Endothelial cell of umbilical vein (primary cell): ENCODE results near the gene SBF1. TPM values are rescaled to one million over a fixed set of nuclear protein-coding genes. Genes with fewer than 3 reads are reported as not detected.

Experiments used
- BruUV-seq: library from RNA; stranded (reverse); fragments of 400-500 nt; replicated peaks from 2 replicates; lab custom pipeline; 2021; lab: Mats Ljungman, UMichigan
- CTCF ChIA-PET: fragments of 300-600, 350-600 bp; sonication (Branson Sonifier 250); formaldehyde crosslinking; loops from one replicate; lab custom pipeline; 2021; ENCODE audit warnings: antibody characterized with exemption, inconsistent platforms; lab: Charles Lee
- POLR2A ChIA-PET: fragments of 300-600, 350-600 bp; sonication (Branson Sonifier 250); formaldehyde crosslinking; loops from one replicate; lab custom pipeline; 2021; ENCODE audit warnings: antibody characterized with exemption, inconsistent platforms; lab: Charles Lee
- DNase-seq: peaks from one replicate; pipeline ENCODE4 v3.0.0-alpha.2; 2011; ENCODE audit warnings: low read depth, low spot score
- FAIRE-seq: peaks from 2 replicates; lab custom pipeline; 2011; peaks lifted over from hg19 to GRCh38; lab: Jason Lieb, UNC
- H2AFZ ChIP-seq: 2 replicates; pipeline ENCODE4 v1.6.0; 2012; ENCODE audit warnings: low read depth, low read length, control low read depth, inconsistent platforms
- H3K27ac ChIP-seq: 2 replicates; pipeline ENCODE4 v1.5.1; 2011; ENCODE audit warnings: low read depth, mild to moderate bottlenecking, control low read depth, low read length, moderate library complexity; ENCODE audit not compliant: insufficient read depth
- H3K27me3 ChIP-seq, 2 experiments: 2 replicates each; pipeline versions ENCODE4 v1.6.0 to v1.6.1; 2011; ENCODE audit warnings: low read length in 2 of 2, mixed read lengths in 1 of 2; ENCODE audit not compliant: control insufficient read depth in 2 of 2, insufficient read depth in 2 of 2
- H3K36me3 ChIP-seq, 2 experiments: 2 replicates in 1 of 2; 3 replicates in 1 of 2; pipeline ENCODE4 v1.5.1; 2011; ENCODE audit warnings: low read length in 2 of 2, mild to moderate bottlenecking in 1 of 2, moderate library complexity in 1 of 2; ENCODE audit not compliant: control insufficient read depth in 2 of 2, insufficient read depth in 2 of 2; ENCODE audit errors: extremely low read depth in 1 of 2
- H3K4me1 ChIP-seq: 3 replicates; pipeline ENCODE4 v1.5.1; 2011; ENCODE audit warnings: mild to moderate bottlenecking, low read length; ENCODE audit not compliant: control insufficient read depth, insufficient read depth; ENCODE audit errors: extremely low read depth
- H3K4me2 ChIP-seq: 2 replicates; pipeline ENCODE4 v1.6.1; 2011; ENCODE audit warnings: low read length, control low read depth, mixed read lengths; ENCODE audit not compliant: insufficient read depth
- H3K4me3 ChIP-seq, 3 experiments: fragments of 200-600 bp in 1 of 3; sonication (generic), shearing (Covaris generic) in 1 of 3; replicated peaks in 1 of 3; 2 replicates each; pipeline ENCODE4 v1.5.1; 2011 to 2016; ENCODE audit warnings: control low read depth in 3 of 3, low read length in 3 of 3, mild to moderate bottlenecking in 2 of 3, inconsistent platforms in 1 of 3, low read depth in 1 of 3, moderate library complexity in 1 of 3; ENCODE audit not compliant: insufficient read depth in 1 of 3
- H3K79me2 ChIP-seq: 2 replicates; pipeline ENCODE4 v1.6.0; 2012; ENCODE audit warnings: low read length, inconsistent platforms; ENCODE audit not compliant: control insufficient read depth, insufficient read depth
- H3K9ac ChIP-seq: replicated peaks from 2 replicates; pipeline ENCODE3; 2011; ENCODE audit warnings: low read length, control low read depth; ENCODE audit not compliant: insufficient read depth; ENCODE audit errors: extremely low read depth
- H3K9me1 ChIP-seq: replicated peaks from 3 replicates; pipeline ENCODE4 v1.6.0; 2011; ENCODE audit warnings: mild to moderate bottlenecking, low read length; ENCODE audit not compliant: control insufficient read depth, insufficient read depth; ENCODE audit errors: extremely low read depth
- H3K9me3 ChIP-seq: replicated peaks from 2 replicates; pipeline ENCODE4 v1.5.1; 2012; ENCODE audit warnings: low read length, inconsistent platforms; ENCODE audit not compliant: control insufficient read depth, insufficient read depth
- H4K20me1 ChIP-seq: replicated peaks from 2 replicates; pipeline ENCODE3; 2011; ENCODE audit warnings: mild to moderate bottlenecking, low read length; ENCODE audit not compliant: control insufficient read depth, insufficient read depth; ENCODE audit errors: extremely low read depth
- EZH2 ChIP-seq: IDR thresholded peaks from 2 replicates; pipeline ENCODE4 v1.6.1; 2012; ENCODE audit warnings: borderline replicate concordance, low read depth, mild to moderate bottlenecking, moderate library complexity, low read length, inconsistent platforms; ENCODE audit not compliant: severe bottlenecking
- FOS ChIP-seq: IDR thresholded peaks from 2 replicates; pipeline ENCODE4 v1.6.1; 2011; ENCODE audit warnings: mild to moderate bottlenecking, low read length, moderate library complexity, borderline replicate concordance; ENCODE audit not compliant: insufficient read depth
- GATA2 ChIP-seq: IDR thresholded peaks from 2 replicates; pipeline ENCODE4 v1.7.0; 2011; ENCODE audit warnings: low read depth, mild to moderate bottlenecking, moderate library complexity, mixed read lengths, low read length; ENCODE audit not compliant: insufficient read length, insufficient read depth
- JUN ChIP-seq: IDR thresholded peaks from 2 replicates; pipeline ENCODE4 v1.6.1; 2011; ENCODE audit warnings: borderline replicate concordance, low read depth; ENCODE audit not compliant: insufficient read length, insufficient read depth
- MAX ChIP-seq: IDR thresholded peaks from 2 replicates; pipeline ENCODE4 v1.6.1; 2011; ENCODE audit not compliant: insufficient read depth, insufficient read length
- MYC ChIP-seq: IDR thresholded peaks from one replicate; pipeline ENCODE4 v1.6.1; 2011; ENCODE audit warnings: mild to moderate bottlenecking, low read depth, low read length
- dilution Hi-C: fragments of 300-500 bp; cut with MboI; formaldehyde crosslinking; loops from one replicate; pipeline ENCODE4 v1.15.0; 2019; ENCODE audit warnings: low sequenced_read_pairs; ENCODE audit not compliant: extremely low pct_ligation_motif_present
- intact Hi-C: fragments of 100-400 bp; cut with micrococcal nuclease; formaldehyde crosslinking; loops from one replicate; pipeline ENCODE4 v1.10.0; 2022
- polyA plus RNA-seq, 4 experiments: library from polyadenylated mRNA; depleted of rRNA in 3 of 4; stranded (reverse) in 3 of 4; unstranded in 1 of 4; fragments of >200 nt; gene quantifications; 2 replicates each; pipeline versions ENCODE4 v1.2.1 to v1.2.3, GENCODE V29; 2011 to 2012; ENCODE audit warnings: missing spikeins in 1 of 4
- total RNA-seq: library from RNA; stranded (reverse); gene quantifications from 2 replicates; pipeline ENCODE4 v1.2.3, GENCODE V29; 2021
- TF ChIP-seq, protein P1 (sequence below), 2 donors: IDR thresholded peaks; 1 replicate in 1 of 2; 2 replicates in 1 of 2; pipeline ENCODE4 v1.5.1; 2011; ENCODE audit warnings: low read length in 2 of 2, mild to moderate bottlenecking in 2 of 2, moderate library complexity in 2 of 2, control low read depth in 1 of 2, inconsistent platforms in 1 of 2, low read depth in 1 of 2; ENCODE audit not compliant: insufficient read depth in 1 of 2; ENCODE audit errors: extremely low read depth in 1 of 2

The SBF1 gene
- total and polyA plus RNA-seq, 2 donors (not counting 3 experiments of a cell fraction or from before 2014, with no cell fraction given): 36.3 to 68.6 TPM

DNA sequence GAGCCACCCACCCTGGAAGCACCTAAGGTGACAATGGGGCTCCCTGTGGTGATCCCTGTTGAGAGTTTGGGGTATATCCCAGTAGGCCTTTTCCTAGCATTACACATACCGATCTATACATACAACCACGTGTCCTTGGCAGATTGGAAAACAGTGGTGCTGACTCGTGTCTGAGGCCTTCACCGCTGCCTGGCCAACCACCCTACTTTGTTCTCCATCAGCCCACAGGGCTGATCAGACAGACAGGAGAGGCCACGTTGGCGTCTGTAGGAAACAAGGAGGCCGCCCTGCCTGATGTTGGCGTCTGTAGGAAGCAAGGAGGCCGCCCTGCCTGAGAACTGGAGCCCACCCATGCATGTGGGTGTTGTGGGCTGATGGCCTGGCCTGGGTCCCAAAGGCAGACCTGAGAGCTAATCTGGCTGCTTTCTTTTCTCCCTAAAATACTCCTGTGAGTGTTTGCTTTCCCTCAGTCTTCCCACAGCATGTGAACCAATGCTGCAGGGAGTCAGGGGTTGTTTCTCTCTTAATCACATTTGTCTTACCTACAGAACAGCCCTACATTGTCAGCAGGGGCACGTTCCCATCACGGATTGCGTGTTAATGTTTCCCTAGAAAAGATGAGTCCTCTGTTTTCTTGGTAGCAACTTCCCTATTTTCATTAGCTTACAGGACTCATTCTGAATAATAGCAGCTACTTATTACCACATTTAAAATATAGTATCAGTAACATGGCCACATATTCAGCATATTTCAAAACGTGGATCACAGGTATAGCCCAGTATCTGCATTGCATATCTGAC is 57.2 kb downstream of the SBF1 start:
- Histone ChIP-seq H4K20me1 (no peaks in the 10 kb centered on the region), H3K4me1 (no peaks in the 10 kb centered on the region), H3K9me3 (no peaks in the 10 kb centered on the region), H3K36me3 (peaks cover 20 to 66% of the 10 kb centered on the region in 2 experiments), H3K79me2 (no peaks in the 10 kb centered on the region), H3K4me2 (no peak overlapping the region), H3K9me1 (no peaks in the 10 kb centered on the region), H3K4me3 (no peak overlapping the region), H3K27ac (no peak overlapping the region), H3K9ac (no peak overlapping the region), H2AFZ (no peak overlapping the region), H3K27me3 (no peaks in the 10 kb centered on the region)
- no peak for TF ChIP-seq MAX
- no peak for TF ChIP-seq EZH2
- POLR2A ChIA-PET: no interaction called here
- dilution Hi-C loops: no loop called here
- DNase-seq (no peak), FAIRE-seq (no peak)
- CTCF ChIA-PET: no interaction called here
- intact Hi-C loops: no loop called here
- BruUV-seq: no TSS peak

- H3K36me3 ChIP-seq: peaks cover 20 to 60% of the 10 kb centered on the region in 2 experiments
- no peaks in the 10 kb centered on the region for H3K9me3 ChIP-seq
- no peaks in the 10 kb centered on the region for H4K20me1 ChIP-seq
- no peaks in the 10 kb centered on the region for H3K9me1 ChIP-seq
- no peak overlapping the region for H3K4me2 ChIP-seq
- H3K4me1 ChIP-seq: no peaks in the 10 kb centered on the region
- H2AFZ ChIP-seq: no peak overlapping the region
- no peak overlapping the region for H3K4me3 ChIP-seq
- FAIRE-seq (no peak), DNase-seq (no peak)
- H3K27ac ChIP-seq: no peak overlapping the region
- no TSS peak for BruUV-seq
- H3K27me3 ChIP-seq: no peaks in the 10 kb centered on the region
- intact Hi-C loops: no loop called here
- CTCF ChIA-PET: no interaction called here
- dilution Hi-C loops: no loop called here
- no peak overlapping the region for H3K9ac ChIP-seq
- POLR2A ChIA-PET: no interaction called here
- no peak for TF ChIP-seq FOS
- TF ChIP-seq JUN: no peak
- TF ChIP-seq EZH2: no peak
- TF ChIP-seq MYC: no peak
- no peak for TF ChIP-seq GATA2
- TF ChIP-seq, protein P1, sequence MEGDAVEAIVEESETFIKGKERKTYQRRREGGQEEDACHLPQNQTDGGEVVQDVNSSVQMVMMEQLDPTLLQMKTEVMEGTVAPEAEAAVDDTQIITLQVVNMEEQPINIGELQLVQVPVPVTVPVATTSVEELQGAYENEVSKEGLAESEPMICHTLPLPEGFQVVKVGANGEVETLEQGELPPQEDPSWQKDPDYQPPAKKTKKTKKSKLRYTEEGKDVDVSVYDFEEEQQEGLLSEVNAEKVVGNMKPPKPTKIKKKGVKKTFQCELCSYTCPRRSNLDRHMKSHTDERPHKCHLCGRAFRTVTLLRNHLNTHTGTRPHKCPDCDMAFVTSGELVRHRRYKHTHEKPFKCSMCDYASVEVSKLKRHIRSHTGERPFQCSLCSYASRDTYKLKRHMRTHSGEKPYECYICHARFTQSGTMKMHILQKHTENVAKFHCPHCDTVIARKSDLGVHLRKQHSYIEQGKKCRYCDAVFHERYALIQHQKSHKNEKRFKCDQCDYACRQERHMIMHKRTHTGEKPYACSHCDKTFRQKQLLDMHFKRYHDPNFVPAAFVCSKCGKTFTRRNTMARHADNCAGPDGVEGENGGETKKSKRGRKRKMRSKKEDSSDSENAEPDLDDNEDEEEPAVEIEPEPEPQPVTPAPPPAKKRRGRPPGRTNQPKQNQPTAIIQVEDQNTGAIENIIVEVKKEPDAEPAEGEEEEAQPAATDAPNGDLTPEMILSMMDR (IDR thresholded peaks at IDR 0.05; ENCODE audit: extremely low read depth in 1 of 2, insufficient read depth in 1 of 2, low read depth in 1 of 2, low read length in 2 of 2): no peak
- H3K79me2 ChIP-seq: no peaks in the 10 kb centered on the region
Measured at GRCh38 chr22:50416996-50417395, 57.8 kb downstream of the SBF1 start.
